ENCODE measurements around the gene PPM1N. TPM values are rescaled to one million over a fixed set of nuclear protein-coding genes. Genes with fewer than 3 reads are reported as not detected.

PPM1N gene
- total and polyA plus RNA-seq, 2 experiments from 2014 or later, result 0.40 to 0.59 TPM

GRCh38 chr19:45484273-45484945 lies 13.8 kb upstream of the PPM1N start:
- Histone ChIP-seq H3K4me2 (no peak overlapping the region), H4K20me1 (ENCODE audit: insufficient read depth, poor library complexity, severe bottlenecking) (no peaks in the 10 kb centered on the region), H2AFZ (no peak overlapping the region), H3K9me2 (replicated peaks; ENCODE audit: insufficient read depth) (no peaks in the 10 kb centered on the region), H3K27ac (no peak overlapping the region), H3K36me3 (replicated peaks; ENCODE audit: insufficient read depth, low read depth) (no peaks in the 10 kb centered on the region), H3K27me3 (no peaks in the 10 kb centered on the region), H3K4me3 (no peak overlapping the region), H3K4me1 (ENCODE audit: insufficient read depth) (no peaks in the 10 kb centered on the region), H3K9me3 (ENCODE audit: low read depth) (no peaks in the 10 kb centered on the region), H3K79me2 (no peaks in the 10 kb centered on the region)
- TF ChIP-seq EZH2phosphoT487 (IDR thresholded peaks at IDR 0.05; ENCODE audit: low read depth, severe bottlenecking, unreplicated experiment) (no peak), EZH2 (IDR thresholded peaks at IDR 0.05; ENCODE audit: borderline replicate concordance) (no peak)
- TF ChIP-seq, protein P1, sequence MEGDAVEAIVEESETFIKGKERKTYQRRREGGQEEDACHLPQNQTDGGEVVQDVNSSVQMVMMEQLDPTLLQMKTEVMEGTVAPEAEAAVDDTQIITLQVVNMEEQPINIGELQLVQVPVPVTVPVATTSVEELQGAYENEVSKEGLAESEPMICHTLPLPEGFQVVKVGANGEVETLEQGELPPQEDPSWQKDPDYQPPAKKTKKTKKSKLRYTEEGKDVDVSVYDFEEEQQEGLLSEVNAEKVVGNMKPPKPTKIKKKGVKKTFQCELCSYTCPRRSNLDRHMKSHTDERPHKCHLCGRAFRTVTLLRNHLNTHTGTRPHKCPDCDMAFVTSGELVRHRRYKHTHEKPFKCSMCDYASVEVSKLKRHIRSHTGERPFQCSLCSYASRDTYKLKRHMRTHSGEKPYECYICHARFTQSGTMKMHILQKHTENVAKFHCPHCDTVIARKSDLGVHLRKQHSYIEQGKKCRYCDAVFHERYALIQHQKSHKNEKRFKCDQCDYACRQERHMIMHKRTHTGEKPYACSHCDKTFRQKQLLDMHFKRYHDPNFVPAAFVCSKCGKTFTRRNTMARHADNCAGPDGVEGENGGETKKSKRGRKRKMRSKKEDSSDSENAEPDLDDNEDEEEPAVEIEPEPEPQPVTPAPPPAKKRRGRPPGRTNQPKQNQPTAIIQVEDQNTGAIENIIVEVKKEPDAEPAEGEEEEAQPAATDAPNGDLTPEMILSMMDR (IDR thresholded peaks at IDR 0.05; ENCODE audit: poor library complexity), result no peak
- 79% methylated on average over 13 of the region's 13 CpGs for WGBS (ENCODE audit: low lambda C conversion rate, missing lambda C conversion rate)
- no peak for DNase-seq (ENCODE audit: low spot score)

- Histone ChIP-seq H3K4me1 (ENCODE audit: insufficient read depth) (no peaks in the 10 kb centered on the region), H3K9me2 (replicated peaks; ENCODE audit: insufficient read depth) (no peaks in the 10 kb centered on the region), H2AFZ (peak overlapping the region; percentile 78), H3K27me3 (no peaks in the 10 kb centered on the region), H3K27ac (peak overlapping the region; percentile 58), H4K20me1 (ENCODE audit: insufficient read depth, poor library complexity, severe bottlenecking) (no peaks in the 10 kb centered on the region), H3K9me3 (ENCODE audit: low read depth) (no peaks in the 10 kb centered on the region), H3K79me2 (no peaks in the 10 kb centered on the region), H3K4me2 (peak overlapping the region; percentile 95), H3K4me3 (peak overlapping the region; percentile 78), H3K36me3 (replicated peaks; ENCODE audit: insufficient read depth, low read depth) (no peaks in the 10 kb centered on the region)
- DNase-seq (ENCODE audit: low spot score), result peak; percentile 98
- WGBS (ENCODE audit: low lambda C conversion rate, missing lambda C conversion rate), result 2% methylated on average over 18 of the region's 35 CpGs
- TF ChIP-seq, protein P1 (IDR thresholded peaks at IDR 0.05; ENCODE audit: poor library complexity), result peak; percentile 62
- TF ChIP-seq EZH2phosphoT487 (IDR thresholded peaks at IDR 0.05; ENCODE audit: low read depth, severe bottlenecking, unreplicated experiment), result no peak
Measured at GRCh38 chr19:45485305-45486077, 12.8 kb upstream of the PPM1N start.

DNA sequence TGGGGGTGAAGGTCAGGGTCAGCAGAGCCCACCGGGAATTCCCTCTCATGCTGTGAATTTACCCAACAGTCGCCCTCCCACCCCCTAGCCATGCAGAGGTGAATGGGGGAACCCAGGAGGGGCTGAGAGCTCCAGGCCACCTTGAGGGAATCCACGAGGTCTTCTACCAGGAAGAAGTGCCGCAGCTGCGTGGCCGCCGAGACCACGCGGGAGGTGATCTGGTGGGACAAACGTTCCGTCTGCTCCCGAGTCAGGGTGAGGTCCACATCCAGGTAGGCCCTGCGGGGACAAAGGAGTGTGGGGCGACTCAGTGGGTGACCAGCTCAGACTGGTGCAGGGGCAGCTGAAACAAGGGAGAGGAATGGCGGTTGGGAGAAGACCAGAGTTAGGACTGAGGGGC lies 9.5 kb upstream of the PPM1N start:
- no peaks in the 10 kb centered on the region for H3K79me2 ChIP-seq
- H3K27ac ChIP-seq, result no peak overlapping the region
- peaks cover 6% of the 10 kb centered on the region for H3K4me1 ChIP-seq (ENCODE audit: insufficient read depth)
- no peaks in the 10 kb centered on the region for H4K20me1 ChIP-seq (ENCODE audit: insufficient read depth, poor library complexity, severe bottlenecking)
- no peak for TF ChIP-seq EZH2phosphoT487 (IDR thresholded peaks at IDR 0.05; ENCODE audit: low read depth, severe bottlenecking, unreplicated experiment)
- TF ChIP-seq, protein P1 (IDR thresholded peaks at IDR 0.05; ENCODE audit: poor library complexity), result no peak
- no peak for TF ChIP-seq EZH2 (IDR thresholded peaks at IDR 0.05; ENCODE audit: borderline replicate concordance)
- 94% methylated on average over 9 of the region's 15 CpGs for WGBS (ENCODE audit: low lambda C conversion rate, missing lambda C conversion rate)
- no peak overlapping the region for H2AFZ ChIP-seq
- H3K27me3 ChIP-seq, result no peaks in the 10 kb centered on the region
- H3K4me2 ChIP-seq, result no peak overlapping the region
- DNase-seq (ENCODE audit: low spot score), result no peak
- no peak overlapping the region for H3K4me3 ChIP-seq
- H3K36me3 ChIP-seq (replicated peaks; ENCODE audit: insufficient read depth, low read depth), result no peaks in the 10 kb centered on the region
- H3K9me2 ChIP-seq (replicated peaks; ENCODE audit: insufficient read depth), result no peaks in the 10 kb centered on the region
- no peaks in the 10 kb centered on the region for H3K9me3 ChIP-seq (ENCODE audit: low read depth)

All from hepatocyte (in vitro differentiated cells).